OCI-LY7 (cell line): Measurements from ENCODE around the gene GJB2.

Source experiments
- CTCF ChIP-seq: fragments of 200-600 bp; sonication (generic); conservative IDR thresholded peaks from 2 replicates; pipeline ENCODE4 v1.5.1; 2014; ENCODE audit warnings: mild to moderate bottlenecking, antibody characterized with exemption, low read length, moderate library complexity, mixed read lengths
- EZH2phosphoT487 ChIP-seq: fragments of 200-600 bp; sonication (generic); IDR thresholded peaks from 2 replicates; pipeline ENCODE4 v1.6.1; 2018; ENCODE audit warnings: low read depth, borderline replicate concordance, mild to moderate bottlenecking, mixed run types, antibody characterized with exemption, low read length, moderate library complexity, mixed read lengths

GRCh38 chr13:20144141-20144850, 48.4 kb downstream of the GJB2 start:
- TF ChIP-seq CTCF (no peak), EZH2phosphoT487 (no peak)
